GM12875 (cell line): ENCODE data around the gene RIOK3.
"Not testable (repeated sequence)": the region's sequence is repeated elsewhere in the genome, so short reads cannot be mapped to it uniquely, and the experiment has no call there.

Experiments used
- H3K4me3 ChIP-seq: one replicate; pipeline ENCODE4 v1.5.1; 2011; ENCODE audit warnings: low read depth, low read length, control low read depth
- CTCF ChIP-seq: IDR thresholded peaks from 2 replicates; pipeline ENCODE4 v1.5.1; 2011; ENCODE audit warnings: low read depth, mild to moderate bottlenecking, control low read depth, inconsistent platforms, low read length, moderate library complexity, borderline replicate concordance; ENCODE audit not compliant: insufficient read depth

The RIOK3 gene

GRCh38 chr18:23416298-23416697 is 36.8 kb upstream of the RIOK3 start:
- H3K4me3 ChIP-seq = no peak overlapping the region
- TF ChIP-seq CTCF = no peak

- TF ChIP-seq CTCF = no peak
- H3K4me3 ChIP-seq = no peak overlapping the region
These were observed 31.8 kb upstream of the RIOK3 start for GRCh38 chr18:23421277-23421676.

GRCh38 chr18:23422751-23423418 is 30.2 kb upstream of the RIOK3 start:
- no peak for TF ChIP-seq CTCF
- no peak overlapping the region for H3K4me3 ChIP-seq

DNA sequence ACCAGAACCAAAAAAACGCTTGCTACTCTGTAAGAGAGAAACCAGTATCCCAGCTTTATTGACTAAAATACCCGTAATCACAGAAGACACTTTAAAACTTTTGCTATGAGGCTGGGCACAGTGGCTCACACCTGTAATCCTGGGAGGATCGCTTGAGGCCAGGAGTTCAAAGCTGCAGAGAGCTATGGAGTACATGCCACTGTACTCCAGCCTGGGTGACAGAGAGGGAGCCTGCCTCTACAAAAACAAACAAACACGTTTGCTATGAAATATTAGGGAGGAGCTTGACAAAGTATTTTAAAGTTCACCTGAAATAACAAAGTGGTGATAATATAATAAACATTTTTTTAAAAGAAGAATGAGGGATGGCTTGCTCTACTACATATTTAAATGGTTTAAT is 28.5 kb upstream of the RIOK3 start:
- no peak overlapping the region for H3K4me3 ChIP-seq
- TF ChIP-seq CTCF = no peak

DNA sequence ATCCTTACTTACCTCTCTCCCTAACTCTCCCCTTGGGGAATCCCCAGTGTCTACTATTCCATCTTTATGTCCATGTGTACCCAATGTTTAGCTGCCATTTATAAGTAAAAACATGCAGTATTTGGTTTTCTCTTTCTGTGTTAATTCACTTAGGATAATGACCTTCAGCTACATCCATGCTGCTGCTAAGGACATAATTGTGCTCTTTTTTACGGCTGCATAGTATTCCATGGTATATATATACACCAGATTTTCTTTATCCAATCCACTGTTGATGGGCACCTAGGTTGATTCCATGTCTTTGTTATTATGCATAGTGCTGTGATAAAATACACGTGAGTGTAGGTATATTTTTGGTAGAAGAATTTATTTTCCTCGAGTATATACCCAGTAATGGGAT is 24.3 kb upstream of the RIOK3 start:
- H3K4me3 ChIP-seq = no peak overlapping the region
- TF ChIP-seq CTCF = no peak

DNA sequence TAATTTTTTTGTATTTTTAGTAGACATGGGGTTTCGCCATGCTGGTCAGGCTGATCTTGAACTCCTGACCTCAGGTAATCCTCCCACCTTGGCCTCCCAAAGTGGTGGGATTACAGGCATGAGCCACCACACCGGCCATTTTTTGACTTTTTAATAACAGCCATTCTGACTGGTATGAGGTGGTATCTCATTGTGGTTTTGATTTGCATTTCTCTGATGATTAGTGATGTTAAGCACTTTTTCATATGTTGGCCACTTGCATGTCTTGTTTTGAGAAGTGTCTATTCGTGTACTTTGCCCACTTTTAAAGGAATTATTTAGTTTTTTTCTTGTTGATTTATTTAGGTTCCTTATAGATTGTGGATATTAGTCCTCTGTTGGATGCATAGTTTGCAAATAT is 23.5 kb upstream of the RIOK3 start:
- not testable (repeated sequence) for H3K4me3 ChIP-seq

DNA sequence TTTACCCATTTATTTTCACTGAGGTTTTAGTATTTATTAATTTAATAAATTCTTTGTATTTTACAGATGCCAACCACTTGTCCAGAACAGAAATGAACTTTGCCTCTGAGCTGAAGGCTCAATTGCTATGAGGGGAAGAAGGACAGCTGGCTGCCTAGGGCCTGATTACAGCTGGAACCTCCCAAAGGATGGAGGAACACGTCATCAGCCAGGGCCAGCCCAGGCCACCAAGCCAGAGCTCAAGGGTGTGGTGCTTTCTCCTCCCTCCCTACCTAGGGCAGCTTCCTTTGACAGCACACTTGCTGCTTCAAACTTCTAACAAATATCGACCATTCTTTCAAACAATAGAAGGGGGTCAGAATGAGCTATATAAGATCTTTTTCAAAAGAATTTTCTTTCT is 19.7 kb upstream of the RIOK3 start:
- H3K4me3 ChIP-seq = no peak overlapping the region
- TF ChIP-seq CTCF = no peak
